CD4-positive, alpha-beta T cell treated with Interleukin-4 for 4 hours (primary cell): ENCODE data around the gene CCSER2.
"Not testable (repeated sequence)": the region's sequence is repeated elsewhere in the genome, so short reads cannot be mapped to it uniquely, and the experiment has no call there.

Experiments used
- DNase-seq: peaks from one replicate; pipeline ENCODE4 v3.0.0-alpha.2; 2020

Gene CCSER2

GRCh38 chr10:84460520-84460919, 132.1 kb downstream of the CCSER2 start:
- no peak for DNase-seq

DNA sequence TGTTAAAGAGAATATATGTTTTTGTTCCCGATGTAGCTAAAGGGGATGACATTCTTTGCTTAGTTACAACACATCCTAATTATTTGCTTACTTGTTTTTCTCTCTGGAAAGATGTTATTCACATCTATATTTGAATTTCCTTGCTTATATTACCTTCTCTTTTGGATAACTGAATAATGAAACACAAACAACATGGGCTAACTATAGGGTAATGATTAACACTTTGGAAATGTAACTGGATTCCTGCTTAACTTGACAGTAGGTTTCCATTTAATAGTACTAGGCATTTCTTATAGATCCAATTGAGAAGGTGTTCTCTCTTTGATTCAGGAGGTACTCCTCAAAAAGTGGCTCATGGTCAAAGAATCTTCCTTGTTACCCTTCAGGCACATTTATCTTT, 141.1 kb downstream of the CCSER2 start:
- DNase-seq: no peak

DNA sequence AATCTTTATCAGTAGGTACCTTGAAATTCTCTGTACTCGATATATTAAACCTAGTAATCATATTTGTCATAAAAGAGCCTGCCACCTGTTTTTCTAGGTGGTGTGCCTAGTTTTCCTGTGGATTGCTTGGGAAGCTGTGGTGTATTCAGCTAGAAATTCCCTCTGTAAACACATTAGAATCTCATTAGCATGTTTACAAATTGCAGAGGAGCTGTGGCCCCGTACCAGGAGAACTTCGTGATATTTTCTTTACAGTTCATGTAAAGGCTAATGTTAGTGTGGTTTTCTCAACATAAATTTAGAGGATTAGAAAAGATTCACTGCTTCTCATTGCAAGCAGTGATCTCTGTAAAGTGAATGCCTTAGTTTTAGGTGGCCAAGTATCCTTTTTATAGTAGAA, 144.7 kb downstream of the CCSER2 start:
- DNase-seq: no peak

DNA sequence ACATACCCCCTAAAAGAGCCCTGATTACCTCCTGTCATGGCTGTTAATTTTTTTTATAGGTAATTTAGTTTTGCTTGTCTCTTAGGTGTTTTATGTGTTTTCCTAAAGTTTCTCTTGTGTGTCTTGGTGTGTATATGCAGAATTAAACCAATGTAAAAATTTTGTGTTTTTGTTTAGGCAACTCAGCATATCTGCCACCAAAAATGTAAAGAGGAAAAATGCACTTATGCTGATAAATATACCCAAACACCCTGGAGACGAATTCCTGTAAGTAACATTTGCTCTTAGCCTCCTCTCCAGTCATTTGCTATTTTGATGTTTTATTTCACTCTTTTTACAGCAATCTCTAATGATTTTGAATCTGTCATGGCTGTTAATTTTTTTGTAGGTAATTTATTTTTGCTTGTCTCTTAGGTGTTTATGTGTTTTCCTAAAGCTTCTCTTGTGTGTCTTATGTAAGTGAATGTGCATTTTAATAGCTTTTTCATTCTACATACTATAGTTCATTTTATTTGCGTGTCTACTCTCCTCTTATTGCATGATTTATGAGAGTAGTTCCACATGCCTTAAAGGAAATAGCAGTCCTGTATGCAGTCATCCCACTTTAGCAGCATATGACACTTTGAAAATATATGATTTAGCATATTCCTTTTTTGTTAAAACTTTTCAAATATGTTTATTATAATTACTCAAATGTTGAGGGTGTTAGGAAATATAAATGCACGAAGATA, 149.2 kb downstream of the CCSER2 start:
- DNase-seq: no peak

DNA sequence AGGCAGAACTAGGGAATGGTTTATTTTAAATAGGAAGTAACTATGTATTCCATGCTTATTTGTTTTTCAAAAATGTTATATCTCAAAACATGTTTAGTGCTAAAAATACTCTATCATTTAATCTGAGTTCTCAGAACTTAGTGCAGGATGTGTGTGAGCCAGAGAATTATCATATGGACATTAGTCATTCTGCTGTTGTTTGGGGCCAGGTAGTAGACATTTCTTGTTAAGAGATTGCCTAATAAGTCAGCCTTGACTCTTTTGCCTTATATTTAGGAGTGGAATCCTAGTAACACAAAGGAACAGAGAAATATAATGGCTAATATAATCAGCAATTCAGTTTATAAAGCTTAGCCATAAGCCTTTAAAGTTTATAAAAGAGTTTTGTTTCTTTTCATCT, 149.8 kb downstream of the CCSER2 start:
- DNase-seq: no peak

- DNase-seq: no peak
Observed at GRCh38 chr10:84478679-84479078, 150.3 kb downstream of the CCSER2 start.

DNA sequence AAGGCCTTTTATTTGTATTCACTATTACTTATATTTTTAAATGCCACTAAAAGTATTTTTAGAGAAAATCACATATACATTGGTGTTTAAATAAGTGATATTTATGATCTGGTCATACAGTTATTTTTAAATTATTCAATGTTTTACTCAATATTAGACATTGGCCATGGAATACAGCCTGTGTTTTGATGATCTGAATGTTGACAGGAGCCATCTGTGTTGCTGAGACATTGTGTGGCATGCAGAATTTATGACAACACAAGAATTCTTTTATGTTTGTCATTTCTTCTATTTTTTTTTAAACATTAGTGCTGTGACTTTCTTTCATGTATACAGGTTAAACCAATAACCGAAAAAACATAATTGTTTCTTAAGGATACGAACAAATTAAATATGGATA, 156.2 kb downstream of the CCSER2 start:
- no peak for DNase-seq

DNA sequence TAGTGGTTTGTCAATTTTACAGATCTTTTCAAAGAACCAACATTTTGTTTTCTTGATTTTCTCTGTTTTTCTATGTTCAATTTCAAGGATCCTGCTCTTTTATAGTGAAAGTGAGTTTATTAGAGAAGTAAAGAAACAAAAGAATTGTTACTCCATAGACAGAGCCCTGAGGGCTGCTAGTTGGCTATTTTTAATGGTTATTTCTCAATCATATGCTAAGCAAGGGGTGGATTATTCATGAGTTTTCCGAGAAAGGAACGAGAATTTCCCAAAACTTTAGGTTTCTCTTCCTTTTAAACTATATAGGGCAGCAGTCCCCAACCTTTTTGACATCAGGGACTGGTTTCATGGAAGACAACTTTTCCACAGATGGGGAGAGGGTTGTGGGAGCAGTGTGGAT, 165.0 kb downstream of the CCSER2 start:
- DNase-seq: no peak

DNA sequence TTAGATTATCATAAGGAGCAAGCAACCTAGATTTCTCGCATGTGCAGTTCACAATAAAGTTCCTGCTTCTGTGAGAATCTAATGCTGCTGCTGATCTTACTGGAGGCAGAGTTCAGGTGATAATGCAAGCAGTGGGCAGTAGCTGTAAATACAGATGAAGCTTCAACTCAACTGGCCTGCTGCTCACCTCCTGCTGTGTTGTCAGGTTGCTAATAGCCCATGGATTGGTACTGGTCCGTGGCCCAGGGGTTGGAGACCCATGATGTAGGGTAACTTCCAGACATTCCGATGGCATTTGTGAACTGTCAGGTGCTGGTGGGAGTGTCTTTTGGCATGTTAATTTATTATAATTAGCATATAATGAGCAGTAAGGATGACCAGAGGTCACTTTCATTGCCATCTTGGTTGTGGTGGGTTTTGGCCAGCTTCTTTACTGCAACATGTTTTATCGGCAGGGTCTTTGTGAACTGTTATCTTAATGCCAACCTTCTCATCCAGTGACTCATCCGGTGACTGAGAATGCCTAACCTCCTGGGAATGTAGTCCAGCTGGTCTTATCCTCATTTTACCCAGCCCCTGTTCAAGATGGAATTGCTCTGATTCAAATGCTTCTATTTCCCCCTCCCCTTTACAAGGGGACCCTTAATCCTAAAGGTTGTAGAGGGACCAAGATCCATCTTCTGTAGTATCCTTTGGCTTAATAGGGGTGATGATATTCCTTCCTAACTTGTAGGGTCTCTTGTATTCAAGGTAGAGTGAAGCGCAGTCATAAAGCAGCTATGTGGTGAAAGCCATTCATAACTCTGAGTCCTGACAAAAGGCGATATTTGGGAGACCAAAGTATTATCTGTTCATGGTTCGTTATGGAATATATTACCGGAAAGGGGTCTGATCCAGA, 165.8 kb downstream of the CCSER2 start:
- no peak for DNase-seq

- no peak for DNase-seq
Observed at GRCh38 chr10:84494849-84495180, 166.4 kb downstream of the CCSER2 start.

DNA sequence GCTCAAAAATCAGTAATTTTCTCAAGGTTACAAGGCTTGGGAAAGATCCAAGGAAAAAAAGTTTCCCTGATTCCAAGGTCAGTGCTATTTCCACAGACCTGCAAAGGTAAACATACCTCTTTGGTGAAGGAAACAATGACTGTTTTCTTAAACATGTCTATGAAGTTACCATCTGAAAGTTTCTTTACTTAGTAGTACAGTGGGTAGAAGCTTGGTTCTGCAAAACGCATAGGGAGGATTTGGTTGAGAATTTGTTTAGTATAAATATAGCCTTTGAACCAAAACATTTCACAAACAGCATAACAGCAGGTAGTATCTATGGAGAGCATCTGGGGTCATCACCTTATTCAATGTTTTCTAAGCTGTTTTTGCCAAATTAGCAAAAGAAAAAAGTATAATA, 169.6 kb downstream of the CCSER2 start:
- no peak for DNase-seq

GRCh38 chr10:84499039-84499438, 170.7 kb downstream of the CCSER2 start:
- DNase-seq: not testable (repeated sequence)

DNA sequence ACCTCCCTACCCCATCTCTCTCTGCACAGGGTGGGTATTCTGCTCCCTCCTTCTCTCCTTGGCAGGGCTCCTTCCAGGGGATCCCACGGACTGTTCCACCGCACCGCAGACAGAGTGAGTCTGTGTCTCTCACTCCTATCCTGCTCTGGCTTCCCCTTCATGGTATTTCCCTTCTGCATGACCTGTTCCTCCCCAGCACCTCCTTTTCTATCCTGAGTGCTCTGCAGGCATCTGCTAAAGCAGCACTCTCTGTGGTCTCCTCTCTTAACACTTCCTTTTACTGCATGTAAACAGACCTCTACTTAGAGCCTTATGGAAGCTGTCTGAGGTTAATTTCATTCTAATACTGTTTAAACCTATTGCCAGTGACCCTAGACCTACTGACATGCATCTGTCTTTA, 171.5 kb downstream of the CCSER2 start:
- DNase-seq: no peak

- no peak for DNase-seq
Observed at GRCh38 chr10:84510121-84510520, 181.7 kb downstream of the CCSER2 start.

- no peak for DNase-seq
Observed at GRCh38 chr10:84511106-84511505, 182.7 kb downstream of the CCSER2 start.

GRCh38 chr10:84511709-84512285, 183.4 kb downstream of the CCSER2 start:
- DNase-seq: no peak

GRCh38 chr10:84517554-84517953, 189.2 kb downstream of the CCSER2 start:
- DNase-seq: no peak

- DNase-seq: no peak
Observed at GRCh38 chr10:84519235-84519634, 190.8 kb downstream of the CCSER2 start.

- no peak for DNase-seq
Observed at GRCh38 chr10:84521013-84521412, 192.6 kb downstream of the CCSER2 start.

DNA sequence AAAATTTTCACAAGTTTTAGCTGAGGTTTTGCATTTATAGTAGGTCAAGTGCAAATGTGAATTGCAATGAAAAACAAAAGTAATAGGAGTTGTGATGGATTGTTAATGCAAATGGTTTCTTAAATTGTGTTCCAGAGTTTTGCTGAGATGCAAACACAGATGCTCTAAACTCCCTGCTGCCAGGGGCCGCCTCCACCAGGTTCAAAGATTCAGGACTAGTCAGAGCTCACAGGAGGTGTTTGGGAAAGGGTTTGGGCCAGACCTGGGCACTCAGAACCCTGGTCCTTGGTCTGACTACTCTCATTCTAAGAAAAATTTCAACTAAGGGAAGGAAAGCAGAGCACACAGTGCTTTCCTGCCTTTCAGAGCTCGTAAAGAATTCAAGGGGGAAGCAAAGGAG, 193.1 kb downstream of the CCSER2 start:
- DNase-seq: no peak

GRCh38 chr10:84522612-84523462, 194.4 kb downstream of the CCSER2 start:
- no peak for DNase-seq

DNA sequence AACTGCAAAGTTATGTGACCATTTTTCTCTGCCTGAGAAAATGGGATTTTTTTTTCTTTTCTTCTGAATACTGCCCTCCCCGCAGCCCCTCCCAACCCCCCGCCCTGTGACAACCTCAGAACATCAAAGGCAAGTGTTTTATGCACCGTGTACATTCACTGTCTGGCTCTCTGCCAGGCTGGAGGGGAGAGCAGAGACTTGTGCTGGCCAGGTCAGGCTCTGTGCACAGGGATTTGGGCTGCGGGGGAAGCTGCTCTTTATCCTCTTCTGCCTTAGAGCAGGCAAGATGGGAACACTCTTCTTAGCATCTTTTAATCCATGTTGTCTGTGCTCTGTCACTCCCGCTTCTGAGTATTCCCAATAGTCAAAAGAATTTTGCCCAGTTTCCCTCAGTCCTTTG, 195.1 kb downstream of the CCSER2 start:
- DNase-seq: peak; percentile 7

- no peak for DNase-seq
Observed at GRCh38 chr10:84524435-84524834, 196.0 kb downstream of the CCSER2 start.
